H9 (cell line): ENCODE data around the gene CILP2. TPM values are rescaled to one million over a fixed set of nuclear protein-coding genes. Genes with fewer than 3 reads are reported as not detected.

ENCODE experiments used
- DNase-seq: peaks from one replicate; pipeline ENCODE4 v3.0.0-alpha.2; 2017
- H2AFZ ChIP-seq: one replicate; pipeline ENCODE4 v1.6.1; 2013; ENCODE audit warnings: mild to moderate bottlenecking, low read length, control low read depth, moderate library complexity
- H2AK5ac ChIP-seq: 2 replicates; pipeline ENCODE4 v1.6.1; 2013; ENCODE audit warnings: low read length, control low read depth, mixed read lengths; ENCODE audit not compliant: insufficient read length
- H2BK120ac ChIP-seq: one replicate; pipeline ENCODE4 v1.6.1; 2013; ENCODE audit warnings: low read depth, mild to moderate bottlenecking, low read length, control low read depth, inconsistent platforms; ENCODE audit not compliant: poor library complexity, severe bottlenecking
- H2BK12ac ChIP-seq: 2 replicates; pipeline ENCODE4 v1.6.1; 2013; ENCODE audit warnings: low read length, control low read depth, mixed read lengths, low read depth; ENCODE audit not compliant: insufficient read length
- H2BK15ac ChIP-seq: 2 replicates; pipeline ENCODE4 v1.6.1; 2013; ENCODE audit warnings: low read depth, low read length, control low read depth
- H2BK20ac ChIP-seq: one replicate; pipeline ENCODE4 v1.6.1; 2013; ENCODE audit warnings: low read depth, mild to moderate bottlenecking, low read length, control low read depth, inconsistent platforms; ENCODE audit not compliant: poor library complexity, severe bottlenecking
- H2BK5ac ChIP-seq: 2 replicates; pipeline ENCODE4 v1.6.1; 2013; ENCODE audit warnings: low read length, control low read depth, mixed read lengths; ENCODE audit not compliant: insufficient read length
- H3K14ac ChIP-seq: 2 replicates; pipeline ENCODE4 v1.6.1; 2013; ENCODE audit warnings: low read length, control low read depth; ENCODE audit not compliant: insufficient read depth
- H3K18ac ChIP-seq: 2 replicates; pipeline ENCODE4 v1.6.1; 2013; ENCODE audit warnings: low read depth, mild to moderate bottlenecking, mixed read lengths, low read length, control low read depth; ENCODE audit not compliant: insufficient read length
- H3K23ac ChIP-seq: 2 replicates; pipeline ENCODE4 v1.6.1; 2013; ENCODE audit warnings: low read length, control low read depth, mixed read lengths, low read depth; ENCODE audit not compliant: insufficient read length
- H3K23me2 ChIP-seq: 2 replicates; pipeline ENCODE4 v1.6.1; 2013; ENCODE audit warnings: low read depth, mild to moderate bottlenecking, mixed read lengths, low read length, control low read depth; ENCODE audit not compliant: insufficient read length, poor library complexity, severe bottlenecking
- H3K27ac ChIP-seq: 2 replicates; pipeline ENCODE4 v1.5.1; 2013; ENCODE audit warnings: low read length, control low read depth, mixed read lengths, low read depth; ENCODE audit not compliant: insufficient read length
- H3K27me3 ChIP-seq: 2 replicates; pipeline ENCODE4 v1.6.1; 2013; ENCODE audit warnings: low read length, control low read depth, inconsistent platforms; ENCODE audit not compliant: insufficient read depth
- H3K4ac ChIP-seq: 2 replicates; pipeline ENCODE4 v1.6.1; 2013; ENCODE audit warnings: low read depth, mild to moderate bottlenecking, control low read depth, inconsistent platforms, low read length, moderate library complexity
- H3K4me1 ChIP-seq: 2 replicates; pipeline ENCODE4 v1.6.1; 2013; ENCODE audit warnings: low read length, control low read depth, inconsistent platforms; ENCODE audit not compliant: insufficient read depth
- H3K4me2 ChIP-seq: 2 replicates; pipeline ENCODE4 v1.6.1; 2013; ENCODE audit warnings: low read length, control low read depth, mixed read lengths; ENCODE audit not compliant: insufficient read length, insufficient read depth
- H3K56ac ChIP-seq: 2 replicates; pipeline ENCODE4 v1.6.1; 2013; ENCODE audit warnings: low read depth, mild to moderate bottlenecking, mixed read lengths, low read length, control low read depth; ENCODE audit not compliant: insufficient read length
- H3K79me1 ChIP-seq: 2 replicates; pipeline ENCODE4 v1.6.1; 2013; ENCODE audit warnings: low read depth, mild to moderate bottlenecking, moderate library complexity, low read length, control low read depth, inconsistent platforms; ENCODE audit not compliant: insufficient read depth, poor library complexity, severe bottlenecking
- H3K79me2 ChIP-seq: 2 replicates; pipeline ENCODE4 v1.6.1; 2013; ENCODE audit warnings: low read length, control low read depth, inconsistent platforms; ENCODE audit not compliant: insufficient read depth
- H3K9ac ChIP-seq: 2 replicates; pipeline ENCODE4 v1.6.1; 2013; ENCODE audit warnings: low read length, control low read depth, mixed read lengths; ENCODE audit not compliant: insufficient read length; ENCODE audit errors: extremely low read depth
- H3K9me3 ChIP-seq: one replicate; pipeline ENCODE4 v1.6.1; 2013; ENCODE audit warnings: low read depth, low read length, inconsistent platforms; ENCODE audit not compliant: control insufficient read depth
- H3T11ph ChIP-seq: one replicate; pipeline ENCODE4 v1.6.1; 2013; ENCODE audit warnings: mild to moderate bottlenecking, low read length, control low read depth, inconsistent platforms
- H4K20me1 ChIP-seq: one replicate; pipeline ENCODE4 v1.6.1; 2013; ENCODE audit not compliant: control insufficient read depth, insufficient read length, insufficient read depth
- H4K5ac ChIP-seq: 2 replicates; pipeline ENCODE4 v1.6.1; 2013; ENCODE audit warnings: low read depth, mild to moderate bottlenecking, mixed read lengths, low read length, control low read depth; ENCODE audit not compliant: insufficient read length
- H4K8ac ChIP-seq: replicated peaks from 2 replicates; pipeline ENCODE4 v1.6.1; 2013; ENCODE audit warnings: low read length, control low read depth, mixed read lengths, low read depth; ENCODE audit not compliant: insufficient read length
- H4K91ac ChIP-seq: 2 replicates; pipeline ENCODE4 v1.6.1; 2013; ENCODE audit warnings: low read depth, mild to moderate bottlenecking, moderate library complexity, mixed read lengths, low read length, control low read depth; ENCODE audit not compliant: insufficient read length
- H3K27ac Mint-ChIP-seq, 3 experiments: 2 replicates in 2 of 3; 3 replicates in 1 of 3; pipeline ENCODE4 v1.8.0; 2020 to 2021; ENCODE audit warnings: mixed read lengths in 3 of 3, mild to moderate bottlenecking in 1 of 3, moderate library complexity in 1 of 3
- H3K27me3 Mint-ChIP-seq: 2 replicates; pipeline ENCODE4 v1.8.0; 2021; ENCODE audit warnings: low read depth, mild to moderate bottlenecking, moderate library complexity, mixed read lengths
- H3K36me3 Mint-ChIP-seq, 3 experiments: 2 replicates in 2 of 3; 3 replicates in 1 of 3; pipeline ENCODE4 v1.8.0; 2020 to 2021; ENCODE audit warnings: low read depth in 3 of 3, mixed read lengths in 3 of 3; ENCODE audit not compliant: insufficient read depth in 1 of 3
- H3K4me1 Mint-ChIP-seq, 2 experiments: 2 replicates each; pipeline ENCODE4 v1.8.0; 2020; ENCODE audit warnings: mixed read lengths in 2 of 2
- H3K4me3 Mint-ChIP-seq, 2 experiments: 2 replicates in 1 of 2; 3 replicates in 1 of 2; pipeline ENCODE4 v1.8.0; 2020 to 2021; ENCODE audit warnings: mild to moderate bottlenecking in 2 of 2, mixed read lengths in 2 of 2, moderate library complexity in 1 of 2
- H3K9me3 Mint-ChIP-seq, 2 experiments: 2 replicates in 1 of 2; 3 replicates in 1 of 2; pipeline ENCODE4 v1.8.0; 2020; ENCODE audit warnings: mild to moderate bottlenecking in 2 of 2, mixed read lengths in 2 of 2, moderate library complexity in 1 of 2
- WGBS: extraction: QIAGEN DNeasy Blood & Tissue Kit; methylation state at CpG from one replicate; pipeline ENCODE4 v1.1.7; 2013; ENCODE audit warnings: missing lambda C conversion rate, low lambda C conversion rate, mixed read lengths; ENCODE audit not compliant: insufficient read length; ENCODE audit errors: extremely low coverage; 5-methylcytosine and 5-hydroxymethylcytosine counted together
- total RNA-seq: library from RNA; stranded (reverse); gene quantifications from 2 replicates; pipeline ENCODE4 v1.2.1, GENCODE V29; 2021
- TF ChIP-seq, protein P1 (sequence below): fragments of 200-600 bp; sonication (generic); conservative IDR thresholded peaks from 3 replicates; pipeline ENCODE4 v1.8.0; 2021; ENCODE audit warnings: antibody characterized with exemption, mild to moderate bottlenecking

CILP2 gene
- total RNA-seq, 1 experiment from 2014 or later: 6.4 TPM

DNA sequence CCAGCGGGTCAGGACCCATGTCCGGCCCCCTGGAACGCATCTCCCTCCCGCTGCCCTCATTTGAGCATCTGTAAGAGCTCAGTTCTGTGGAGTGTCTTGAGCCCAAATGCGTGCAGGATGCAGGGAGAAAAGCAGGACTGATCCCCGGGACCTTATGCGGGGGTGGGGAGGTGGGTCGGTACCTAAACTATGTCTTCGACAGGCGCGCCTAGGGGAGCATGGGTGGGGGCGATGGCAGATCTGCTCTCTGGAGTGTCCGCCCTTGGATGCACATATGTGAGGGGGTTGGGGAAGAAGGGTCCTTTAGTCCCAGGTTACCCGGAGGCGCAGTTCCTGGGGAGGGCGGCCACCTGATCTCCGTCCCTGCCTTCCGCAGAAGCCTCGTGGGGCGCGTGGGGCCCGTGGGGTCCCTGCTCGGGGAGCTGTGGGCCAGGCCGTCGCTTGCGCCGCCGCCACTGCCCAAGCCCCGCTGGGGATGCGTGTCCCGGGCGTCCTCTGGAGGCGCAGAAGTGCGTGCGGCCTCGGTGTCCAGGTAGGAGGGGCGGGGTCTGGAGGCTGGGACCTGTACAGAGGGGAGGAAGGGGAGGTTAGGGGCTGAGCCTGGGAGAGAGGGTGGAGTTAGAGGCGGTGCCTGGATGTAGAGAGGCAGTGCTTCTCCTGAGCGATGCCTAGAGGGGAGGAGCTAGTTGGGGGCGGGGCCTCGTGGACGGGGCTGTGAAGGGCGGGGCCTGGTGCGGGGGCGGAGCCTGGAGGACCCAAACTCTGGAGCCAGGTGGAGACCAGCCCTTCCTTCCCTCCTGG is 2.9 kb downstream of the CILP2 start:
- H3K18ac ChIP-seq: peak overlapping the region; percentile 44
- DNase-seq: peak; percentile 99
- no peaks in the 10 kb centered on the region for H4K20me1 ChIP-seq
- TF ChIP-seq, protein P1, sequence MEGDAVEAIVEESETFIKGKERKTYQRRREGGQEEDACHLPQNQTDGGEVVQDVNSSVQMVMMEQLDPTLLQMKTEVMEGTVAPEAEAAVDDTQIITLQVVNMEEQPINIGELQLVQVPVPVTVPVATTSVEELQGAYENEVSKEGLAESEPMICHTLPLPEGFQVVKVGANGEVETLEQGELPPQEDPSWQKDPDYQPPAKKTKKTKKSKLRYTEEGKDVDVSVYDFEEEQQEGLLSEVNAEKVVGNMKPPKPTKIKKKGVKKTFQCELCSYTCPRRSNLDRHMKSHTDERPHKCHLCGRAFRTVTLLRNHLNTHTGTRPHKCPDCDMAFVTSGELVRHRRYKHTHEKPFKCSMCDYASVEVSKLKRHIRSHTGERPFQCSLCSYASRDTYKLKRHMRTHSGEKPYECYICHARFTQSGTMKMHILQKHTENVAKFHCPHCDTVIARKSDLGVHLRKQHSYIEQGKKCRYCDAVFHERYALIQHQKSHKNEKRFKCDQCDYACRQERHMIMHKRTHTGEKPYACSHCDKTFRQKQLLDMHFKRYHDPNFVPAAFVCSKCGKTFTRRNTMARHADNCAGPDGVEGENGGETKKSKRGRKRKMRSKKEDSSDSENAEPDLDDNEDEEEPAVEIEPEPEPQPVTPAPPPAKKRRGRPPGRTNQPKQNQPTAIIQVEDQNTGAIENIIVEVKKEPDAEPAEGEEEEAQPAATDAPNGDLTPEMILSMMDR: no peak
- no peak overlapping the region for H3T11ph ChIP-seq
- peaks cover 14% of the 10 kb centered on the region for H3K23me2 ChIP-seq
- H3K79me1 ChIP-seq: no peaks in the 10 kb centered on the region
- H2BK12ac ChIP-seq: no peak overlapping the region
- H3K4me1 ChIP-seq: no peaks in the 10 kb centered on the region
- no peak overlapping the region for H3K23ac ChIP-seq
- peak overlapping the region; percentile 33 to 44; a peak in 2 of 5 replicates for H3K4me3 Mint-ChIP-seq
- peaks cover 2% of the 10 kb centered on the region; the same call in 1 of the 2 replicates for H3K27me3 ChIP-seq
- WGBS: no CpG with 5 or more reads among the region's 45 CpGs
- H3K27me3 Mint-ChIP-seq: peaks cover 25% of the 10 kb centered on the region
- no peak overlapping the region for H4K5ac ChIP-seq
- no peak overlapping the region for H3K4ac ChIP-seq
- no peaks in the 10 kb centered on the region; a peak in 1 of 5 replicates for H3K9me3 Mint-ChIP-seq
- no peak overlapping the region for H3K56ac ChIP-seq
- H3K27ac Mint-ChIP-seq: peak overlapping the region in 1 of 3 experiments; percentile 70; a peak in 1 of 7 replicates
- no peak overlapping the region for H4K91ac ChIP-seq
- no peak overlapping the region for H2BK15ac ChIP-seq
- no peak overlapping the region for H3K27ac ChIP-seq
- no peaks in the 10 kb centered on the region for H3K9me3 ChIP-seq
- no peak overlapping the region for H3K9ac ChIP-seq
- H2BK20ac ChIP-seq: no peak overlapping the region
- H3K4me2 ChIP-seq: peak overlapping the region; percentile 74
- no peak overlapping the region for H2AK5ac ChIP-seq
- no peaks in the 10 kb centered on the region for H3K79me2 ChIP-seq
- no peak overlapping the region for H2AFZ ChIP-seq
- no peak overlapping the region for H3K14ac ChIP-seq
- H2BK5ac ChIP-seq: no peak overlapping the region
- peaks cover 2 to 4% (median 2%) of the 10 kb centered on the region in 3 experiments; a peak in 4 of 7 replicates for H3K36me3 Mint-ChIP-seq
- no peak overlapping the region for H4K8ac ChIP-seq
- peaks cover 7 to 15% of the 10 kb centered on the region in 2 experiments for H3K4me1 Mint-ChIP-seq
- H2BK120ac ChIP-seq: no peak overlapping the region
